MM.1S (cell line): ENCODE results near the gene RASSF6.

Experiments used
- EZH2 ChIP-seq: fragments of 300-600 bp; sonication (generic); optimal IDR thresholded peaks from 2 replicates; pipeline ENCODE3; 2017; ENCODE audit warnings: low read depth, mild to moderate bottlenecking, antibody characterized with exemption, low read length, mixed read lengths
- EZH2phosphoT487 ChIP-seq: fragments of 300-600 bp; sonication (generic); IDR thresholded peaks from 2 replicates; pipeline ENCODE4 v1.6.1; 2018; ENCODE audit warnings: antibody characterized with exemption, low read length
- TF ChIP-seq, protein P1 (sequence below): fragments of 300-600 bp; sonication (generic); IDR thresholded peaks from 2 replicates; pipeline ENCODE4 v1.5.1; 2016; ENCODE audit warnings: antibody characterized with exemption, low read length, mixed read lengths

DNA sequence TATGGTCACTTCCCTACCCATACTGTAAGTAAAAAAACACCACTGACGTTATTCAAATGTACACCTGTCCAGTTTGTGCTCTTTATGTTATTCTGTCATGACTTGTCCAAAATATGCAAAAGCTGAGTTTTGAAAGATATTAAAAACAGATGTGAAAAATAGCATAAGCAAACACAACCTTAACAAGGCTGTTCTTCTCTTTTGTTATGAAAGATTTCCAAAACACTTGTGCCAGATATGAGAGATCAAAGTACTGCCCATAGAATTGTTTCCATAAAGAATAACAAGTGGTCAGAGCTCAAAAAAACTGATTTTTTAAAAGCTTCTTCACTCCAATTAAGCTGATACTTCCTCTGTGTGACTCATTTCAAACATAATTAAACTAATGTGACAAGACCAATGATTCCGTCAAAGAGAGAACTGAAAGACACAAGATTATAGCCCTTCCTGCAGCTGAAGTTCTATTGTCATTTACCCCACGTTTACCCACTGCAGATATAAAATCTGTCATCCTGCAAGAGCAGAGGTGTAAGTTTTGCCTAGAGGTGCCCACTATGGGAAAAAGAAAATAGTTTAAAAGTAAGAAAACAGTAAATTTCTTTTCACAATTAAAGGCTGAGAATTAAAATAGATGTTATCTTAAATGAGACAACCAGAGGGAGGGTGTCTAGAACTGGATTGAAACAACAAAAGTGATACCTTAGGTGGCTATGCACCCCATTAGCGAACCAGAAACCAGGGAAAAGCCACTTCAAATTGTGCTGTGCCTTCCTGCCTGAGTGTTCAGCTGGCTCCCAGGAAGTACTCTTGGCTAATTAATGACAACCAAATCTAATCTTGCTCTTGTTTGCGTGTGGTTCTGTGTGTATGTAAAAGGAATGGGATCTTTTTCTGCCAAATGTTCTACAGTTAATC, 30.1 kb downstream of the RASSF6 start:
- TF ChIP-seq, protein P1, sequence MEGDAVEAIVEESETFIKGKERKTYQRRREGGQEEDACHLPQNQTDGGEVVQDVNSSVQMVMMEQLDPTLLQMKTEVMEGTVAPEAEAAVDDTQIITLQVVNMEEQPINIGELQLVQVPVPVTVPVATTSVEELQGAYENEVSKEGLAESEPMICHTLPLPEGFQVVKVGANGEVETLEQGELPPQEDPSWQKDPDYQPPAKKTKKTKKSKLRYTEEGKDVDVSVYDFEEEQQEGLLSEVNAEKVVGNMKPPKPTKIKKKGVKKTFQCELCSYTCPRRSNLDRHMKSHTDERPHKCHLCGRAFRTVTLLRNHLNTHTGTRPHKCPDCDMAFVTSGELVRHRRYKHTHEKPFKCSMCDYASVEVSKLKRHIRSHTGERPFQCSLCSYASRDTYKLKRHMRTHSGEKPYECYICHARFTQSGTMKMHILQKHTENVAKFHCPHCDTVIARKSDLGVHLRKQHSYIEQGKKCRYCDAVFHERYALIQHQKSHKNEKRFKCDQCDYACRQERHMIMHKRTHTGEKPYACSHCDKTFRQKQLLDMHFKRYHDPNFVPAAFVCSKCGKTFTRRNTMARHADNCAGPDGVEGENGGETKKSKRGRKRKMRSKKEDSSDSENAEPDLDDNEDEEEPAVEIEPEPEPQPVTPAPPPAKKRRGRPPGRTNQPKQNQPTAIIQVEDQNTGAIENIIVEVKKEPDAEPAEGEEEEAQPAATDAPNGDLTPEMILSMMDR, result no peak
- TF ChIP-seq EZH2phosphoT487 (no peak), EZH2 (no peak)
